GM12892 (cell line): ENCODE results near the gene SNED1.
"Not testable (repeated sequence)": the region's sequence is repeated elsewhere in the genome, so short reads cannot be mapped to it uniquely, and the experiment has no call there.

Source experiments
- DNase-seq: peaks from one replicate; pipeline ENCODE4 v3.0.0; 2011; ENCODE audit not compliant: insufficient read length
- FAIRE-seq: peaks from 2 replicates; lab custom pipeline; 2011; peaks lifted over from hg19 to GRCh38; lab: Jason Lieb, UNC
- POLR2A ChIP-seq: IDR thresholded peaks from 2 replicates; pipeline ENCODE4 v1.6.1; 2011; ENCODE audit warnings: low read depth, low read length, control low read depth
- POLR2AphosphoS5 ChIP-seq: IDR thresholded peaks from 2 replicates; pipeline ENCODE4 v1.6.1; 2011; ENCODE audit warnings: low read depth, low read length, control low read depth
- TAF1 ChIP-seq: IDR thresholded peaks from 2 replicates; pipeline ENCODE4 v1.6.1; 2011; ENCODE audit warnings: low read depth, mild to moderate bottlenecking, control low read depth, low read length, borderline replicate concordance

SNED1 gene

GRCh38 chr2:240968731-240969624 lies 29.4 kb upstream of the SNED1 start:
- FAIRE-seq: no peak
- TF ChIP-seq POLR2A: no peak
- TF ChIP-seq TAF1: no peak
- TF ChIP-seq POLR2AphosphoS5: no peak
- no peak for DNase-seq

DNA sequence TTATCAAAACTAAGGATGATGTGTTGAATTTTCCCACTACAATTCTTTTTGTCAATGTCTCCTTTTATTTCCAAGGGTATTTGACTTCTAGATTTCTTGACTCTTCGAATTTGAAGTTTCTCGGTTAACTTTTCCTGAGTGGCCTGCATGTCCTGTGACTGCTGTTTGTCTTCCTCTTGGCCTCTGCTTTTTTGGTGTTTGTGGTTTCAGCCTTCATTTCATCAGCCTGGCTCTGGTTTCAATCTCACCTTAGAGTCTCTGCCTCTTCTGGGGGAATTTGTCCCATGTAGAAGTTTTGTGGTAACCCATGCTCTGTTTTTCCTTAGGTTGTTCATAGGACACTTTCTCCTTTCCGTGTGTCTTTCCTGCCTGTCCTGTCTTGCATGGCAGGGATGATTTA lies 28.3 kb upstream of the SNED1 start:
- no peak for TF ChIP-seq TAF1
- no peak for TF ChIP-seq POLR2AphosphoS5
- no peak for TF ChIP-seq POLR2A
- DNase-seq (no peak), FAIRE-seq (no peak)

DNA sequence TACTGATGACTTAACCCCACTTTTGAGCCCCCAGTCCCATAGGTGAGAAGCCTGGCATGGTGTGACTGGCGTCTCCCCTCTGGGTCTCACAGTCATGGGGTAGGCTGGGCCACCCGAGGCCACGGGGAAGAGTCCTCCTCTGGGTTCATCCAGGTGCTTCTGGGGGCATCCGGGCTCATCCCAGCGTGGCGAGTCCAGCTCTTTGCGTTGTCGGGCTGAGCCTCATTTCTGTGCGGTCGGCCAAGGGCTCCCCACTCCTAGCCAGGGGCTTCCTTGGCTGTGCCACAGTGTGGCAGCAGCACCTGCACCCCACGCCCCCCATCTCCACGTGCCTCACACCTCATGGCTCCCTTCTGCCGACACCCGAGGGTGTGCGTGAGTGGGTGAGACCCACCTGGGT lies 27.6 kb upstream of the SNED1 start:
- no peak for TF ChIP-seq POLR2AphosphoS5
- no peak for TF ChIP-seq TAF1
- TF ChIP-seq POLR2A: no peak
- DNase-seq (no peak), FAIRE-seq (no peak)

DNA sequence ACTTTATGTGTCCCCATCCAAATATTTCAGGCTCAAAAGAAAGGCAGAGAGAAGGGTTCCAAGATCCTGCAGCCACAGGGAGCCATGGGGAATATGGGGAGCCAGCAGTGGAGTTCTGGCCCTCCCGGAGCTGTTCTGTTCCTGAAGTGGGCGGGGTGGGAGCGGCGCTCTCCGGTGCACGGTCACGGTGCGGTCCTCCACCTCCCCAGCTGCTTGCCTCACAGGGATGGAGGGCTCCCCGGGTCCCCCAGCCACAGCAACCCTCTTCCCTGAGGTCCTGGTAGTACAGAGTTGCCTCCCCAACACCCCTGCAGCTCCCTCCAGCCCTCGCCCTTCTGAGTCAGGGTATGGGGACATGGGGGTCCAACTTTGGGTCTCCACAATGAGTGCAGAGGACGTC lies 26.2 kb upstream of the SNED1 start:
- DNase-seq (no peak), FAIRE-seq (no peak)
- TF ChIP-seq TAF1 (no peak), POLR2AphosphoS5 (no peak), POLR2A (no peak)

DNA sequence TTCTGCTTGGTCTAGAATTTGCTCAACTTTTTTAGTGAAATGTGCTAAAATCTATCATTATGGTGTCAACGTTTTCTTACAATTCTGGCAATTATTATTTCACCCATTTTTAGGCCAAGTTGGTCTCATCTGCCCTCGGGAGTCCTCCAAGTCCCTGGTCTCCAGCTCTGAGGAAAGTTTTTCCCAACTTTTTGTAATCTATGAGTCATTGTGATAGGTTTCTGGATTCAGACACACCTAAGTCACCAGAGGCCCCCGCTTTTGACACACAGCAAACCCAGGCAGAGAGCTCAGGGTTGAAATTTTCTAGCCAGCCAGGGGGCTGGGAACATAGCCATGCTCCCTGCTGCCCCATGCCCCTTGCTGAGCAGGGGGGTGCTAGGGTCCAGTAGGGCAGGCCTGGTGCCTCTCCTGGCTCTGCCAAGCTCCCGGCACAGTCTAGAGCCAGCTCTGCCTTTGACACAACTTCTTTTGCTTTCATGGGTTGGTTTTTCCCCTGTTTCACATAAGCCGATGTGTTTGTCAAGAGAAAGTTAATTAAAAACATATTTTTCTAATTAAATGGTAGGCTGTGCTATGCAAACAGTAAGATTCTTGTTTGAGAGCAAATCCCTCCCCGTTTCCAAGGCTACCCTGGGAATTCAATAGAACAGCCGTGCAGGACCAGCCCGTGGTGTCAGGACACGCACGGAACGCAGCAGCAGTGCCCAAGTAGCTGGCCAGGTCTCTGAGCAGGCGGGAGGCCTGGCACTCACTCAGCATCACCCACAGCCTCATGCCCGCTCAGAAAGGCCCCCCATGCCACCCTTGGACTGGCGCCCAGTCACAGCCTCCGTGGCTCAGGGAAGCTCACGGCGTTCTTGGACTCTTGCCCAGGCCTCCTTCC lies 25.5 kb upstream of the SNED1 start:
- FAIRE-seq (no peak), DNase-seq (no peak)
- TF ChIP-seq POLR2A: no peak
- TF ChIP-seq POLR2AphosphoS5: no peak
- no peak for TF ChIP-seq TAF1

GRCh38 chr2:240974771-240975572 lies 23.4 kb upstream of the SNED1 start:
- DNase-seq: no peak
- FAIRE-seq: no peak

DNA sequence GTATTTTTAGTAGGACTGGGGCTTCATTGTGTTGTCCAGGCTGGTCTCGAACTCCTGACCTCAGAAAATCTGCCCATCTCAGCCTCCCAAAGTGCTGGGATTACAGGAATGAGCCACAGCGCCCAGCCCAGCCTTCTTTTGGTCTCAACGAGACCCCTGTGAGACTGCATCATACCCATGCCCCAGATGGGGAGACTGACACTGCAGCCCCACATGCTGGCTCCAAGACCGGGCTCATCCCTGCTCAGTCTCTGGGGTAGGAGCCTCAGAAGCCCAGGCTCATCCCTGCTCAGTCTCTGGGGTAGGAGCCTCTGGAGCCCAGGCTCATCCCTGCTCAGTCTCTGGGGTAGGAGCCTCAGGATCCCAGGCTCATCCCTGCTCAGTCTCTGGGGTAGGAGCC lies 22.5 kb upstream of the SNED1 start:
- not testable (repeated sequence) for FAIRE-seq, DNase-seq

More at GRCh38 chr2:240974771-240975572, 23.4 kb upstream of the SNED1 start:
- TF ChIP-seq POLR2AphosphoS5 (no peak), POLR2A (no peak), TAF1 (no peak)

DNA sequence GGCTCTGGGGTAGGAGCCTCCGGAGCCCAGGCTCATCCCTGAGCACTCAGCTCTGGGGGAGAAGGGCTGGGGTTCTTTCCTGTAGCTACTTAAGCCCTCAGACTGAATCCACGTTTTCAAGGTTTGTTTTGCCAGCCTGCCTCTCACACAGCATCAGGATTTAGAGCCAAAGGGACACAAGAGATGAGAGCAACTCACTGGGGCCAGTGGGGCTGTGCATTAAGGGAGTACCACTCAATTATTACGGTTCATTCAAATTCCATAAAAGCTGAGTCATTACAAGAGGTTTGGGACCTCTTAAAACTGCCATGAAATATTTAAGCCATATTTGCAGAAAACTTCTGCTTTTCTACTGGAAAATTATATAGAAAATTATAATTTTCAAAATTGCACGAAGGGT lies 17.1 kb upstream of the SNED1 start:
- FAIRE-seq (no peak), DNase-seq (no peak)
- TF ChIP-seq POLR2A: no peak
- no peak for TF ChIP-seq POLR2AphosphoS5
- TF ChIP-seq TAF1: no peak

- DNase-seq: no peak
- no peak for FAIRE-seq
- TF ChIP-seq POLR2A: no peak
- no peak for TF ChIP-seq TAF1
- no peak for TF ChIP-seq POLR2AphosphoS5
Observed at GRCh38 chr2:240981871-240982800, 16.3 kb upstream of the SNED1 start.

DNA sequence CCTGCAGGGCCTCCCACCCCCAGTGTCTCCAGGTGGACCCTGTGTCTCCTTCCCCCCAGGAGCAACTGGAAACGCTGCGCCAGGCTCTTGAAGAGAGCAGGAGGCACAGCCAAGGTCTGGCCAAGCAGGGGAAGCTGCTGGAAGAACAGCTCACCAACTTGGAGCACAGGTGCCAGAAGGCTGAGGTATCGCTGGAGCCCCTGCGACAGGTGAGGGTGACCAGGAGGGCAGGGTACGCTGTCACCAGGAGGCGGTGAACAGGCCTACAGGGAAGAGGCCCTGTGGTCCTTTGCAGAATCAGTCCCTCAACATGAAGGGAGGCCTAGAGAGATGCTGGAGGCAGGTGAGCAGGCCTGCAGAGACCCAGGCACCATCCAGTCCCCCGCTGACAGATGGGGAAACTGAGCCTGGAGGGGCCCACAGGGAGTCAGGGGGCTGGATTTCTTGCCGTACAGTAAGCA lies 15.6 kb upstream of the SNED1 start:
- DNase-seq (no peak), FAIRE-seq (no peak)
- no peak for TF ChIP-seq TAF1
- no peak for TF ChIP-seq POLR2A
- no peak for TF ChIP-seq POLR2AphosphoS5
